ENCODE data around the gene SLC25A23. TPM values are rescaled to one million over a fixed set of nuclear protein-coding genes. Genes with fewer than 3 reads are reported as not detected.

SLC25A23 gene
- total RNA-seq, 4 donors from 2014 or later: 33.2 to 45.6 (median 42.4) TPM

DNA sequence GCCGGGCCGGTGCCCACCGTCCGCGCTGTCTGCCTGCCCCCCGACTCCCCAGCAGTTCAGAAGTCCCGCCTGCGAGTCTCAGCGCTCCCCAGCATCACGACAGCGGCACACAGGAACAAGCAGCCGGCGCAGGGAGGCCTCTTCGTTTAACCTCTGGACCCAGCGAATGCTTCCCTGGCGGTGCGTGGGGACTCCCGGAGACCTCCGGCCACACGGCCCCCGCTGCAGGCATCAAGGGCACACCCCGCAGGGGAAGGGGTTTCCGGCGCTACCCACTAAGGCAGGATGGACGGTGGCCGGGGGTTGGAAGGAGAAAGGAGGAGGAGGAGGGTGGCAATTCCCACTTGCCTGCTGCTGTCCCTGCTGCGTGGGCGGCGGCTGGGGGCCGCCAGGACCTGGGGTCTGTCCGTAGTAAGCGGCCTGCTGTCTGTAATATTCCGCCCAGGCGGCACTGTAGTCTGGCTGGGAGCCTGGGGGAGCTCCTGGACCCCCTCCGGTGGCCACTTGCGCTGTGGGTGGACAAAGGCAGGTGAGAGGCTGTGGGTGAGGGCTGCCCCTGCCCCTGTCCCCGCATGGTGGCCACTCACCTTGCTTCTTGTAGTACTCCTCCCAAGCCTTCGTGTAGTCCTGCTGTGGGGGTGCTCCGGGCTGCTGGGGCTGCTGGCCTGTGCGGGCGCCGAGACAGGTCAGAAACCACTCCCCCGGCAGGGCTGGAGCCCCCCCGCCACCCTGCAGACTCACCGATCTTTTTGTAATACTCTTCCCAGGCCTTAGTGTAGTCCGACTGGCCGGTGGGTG is 44.6 kb downstream of the SLC25A23 start:
- no peaks in the 10 kb centered on the region for H3K27me3 ChIP-seq
- DNase-seq (ENCODE audit: low spot score in 2 of 2): no peak
- peak overlapping the region in 1 of 4 donors; percentile 57 for H3K27ac ChIP-seq
- TF ChIP-seq POLR2A (IDR thresholded peaks at IDR 0.05): no peak
- TF ChIP-seq EP300 (IDR thresholded peaks at IDR 0.05): no peak
- TF ChIP-seq, protein P1, sequence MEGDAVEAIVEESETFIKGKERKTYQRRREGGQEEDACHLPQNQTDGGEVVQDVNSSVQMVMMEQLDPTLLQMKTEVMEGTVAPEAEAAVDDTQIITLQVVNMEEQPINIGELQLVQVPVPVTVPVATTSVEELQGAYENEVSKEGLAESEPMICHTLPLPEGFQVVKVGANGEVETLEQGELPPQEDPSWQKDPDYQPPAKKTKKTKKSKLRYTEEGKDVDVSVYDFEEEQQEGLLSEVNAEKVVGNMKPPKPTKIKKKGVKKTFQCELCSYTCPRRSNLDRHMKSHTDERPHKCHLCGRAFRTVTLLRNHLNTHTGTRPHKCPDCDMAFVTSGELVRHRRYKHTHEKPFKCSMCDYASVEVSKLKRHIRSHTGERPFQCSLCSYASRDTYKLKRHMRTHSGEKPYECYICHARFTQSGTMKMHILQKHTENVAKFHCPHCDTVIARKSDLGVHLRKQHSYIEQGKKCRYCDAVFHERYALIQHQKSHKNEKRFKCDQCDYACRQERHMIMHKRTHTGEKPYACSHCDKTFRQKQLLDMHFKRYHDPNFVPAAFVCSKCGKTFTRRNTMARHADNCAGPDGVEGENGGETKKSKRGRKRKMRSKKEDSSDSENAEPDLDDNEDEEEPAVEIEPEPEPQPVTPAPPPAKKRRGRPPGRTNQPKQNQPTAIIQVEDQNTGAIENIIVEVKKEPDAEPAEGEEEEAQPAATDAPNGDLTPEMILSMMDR (IDR thresholded peaks at IDR 0.05): no peak
- H3K4me1 ChIP-seq: peaks cover 0 to 49% (median 11%) of the 10 kb centered on the region in 4 donors
- 82 to 86% methylated on average over 40 to 43 of the region's 47 CpGs for WGBS, 2 donors
- H3K9me3 ChIP-seq: no peaks in the 10 kb centered on the region
- H3K36me3 ChIP-seq: peaks cover 7 to 63% (median 42%) of the 10 kb centered on the region in 3 donors
- H3K4me3 ChIP-seq: no peak overlapping the region

DNA sequence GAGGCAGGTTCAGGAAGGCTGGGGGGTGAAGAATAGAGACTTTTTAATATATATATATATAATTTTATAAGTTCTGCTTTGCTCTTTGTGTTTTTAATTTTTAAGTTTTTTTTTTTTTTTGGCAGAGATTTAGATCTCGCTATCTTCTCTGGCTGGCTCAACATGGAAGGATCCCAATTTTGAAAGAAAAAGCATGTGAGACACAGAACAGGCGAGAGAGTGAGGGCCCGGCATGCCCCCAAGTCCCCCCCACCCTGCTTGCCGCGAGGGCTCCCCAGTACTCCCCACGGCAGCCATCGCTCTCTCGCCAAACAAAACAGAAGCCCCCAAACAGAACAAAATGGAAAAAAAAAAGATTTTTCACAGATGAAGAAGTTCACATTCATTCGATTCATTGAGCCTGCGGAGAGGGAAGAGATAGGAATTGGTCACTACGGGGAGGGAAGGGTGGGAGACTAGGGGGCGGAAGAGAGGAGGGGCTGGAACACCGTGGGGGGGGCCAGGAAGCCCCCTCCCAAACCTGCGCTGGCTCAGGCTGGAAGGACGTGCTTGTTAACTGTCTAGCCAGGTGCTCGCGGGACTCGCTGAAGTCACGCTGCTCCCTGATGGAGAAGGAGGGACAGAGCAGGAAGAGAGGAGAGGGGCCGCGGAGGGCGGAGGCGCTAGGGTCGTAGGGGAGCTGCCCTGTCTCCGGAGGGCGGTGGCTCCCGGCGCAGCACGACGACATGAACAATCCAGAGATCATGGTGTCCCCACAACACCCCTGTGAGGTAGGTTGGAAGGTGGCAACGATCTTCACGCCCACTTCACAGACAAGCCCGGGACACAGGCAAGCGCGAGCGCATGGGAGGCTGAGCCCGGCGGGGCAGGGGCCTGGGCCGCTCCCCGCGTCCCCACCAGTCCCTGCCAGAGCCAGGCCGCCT is 45.6 kb downstream of the SLC25A23 start:
- peaks cover 7 to 53% (median 42%) of the 10 kb centered on the region in 3 donors for H3K36me3 ChIP-seq
- 59 to 65% methylated on average over 42 of the region's 42 CpGs for WGBS, 2 donors
- DNase-seq (ENCODE audit: low spot score in 2 of 2): no peak
- no peaks in the 10 kb centered on the region for H3K27me3 ChIP-seq
- no peak overlapping the region for H3K4me3 ChIP-seq
- TF ChIP-seq EP300 (IDR thresholded peaks at IDR 0.05) (no peak), POLR2A (IDR thresholded peaks at IDR 0.05) (no peak)
- TF ChIP-seq, protein P1 (IDR thresholded peaks at IDR 0.05): no peak
- no peaks in the 10 kb centered on the region for H3K9me3 ChIP-seq
- peak overlapping the region in 2 of 4 donors; percentile 57 to 84 for H3K27ac ChIP-seq
- peaks cover 0 to 41% (median 11%) of the 10 kb centered on the region in 4 donors for H3K4me1 ChIP-seq

DNA sequence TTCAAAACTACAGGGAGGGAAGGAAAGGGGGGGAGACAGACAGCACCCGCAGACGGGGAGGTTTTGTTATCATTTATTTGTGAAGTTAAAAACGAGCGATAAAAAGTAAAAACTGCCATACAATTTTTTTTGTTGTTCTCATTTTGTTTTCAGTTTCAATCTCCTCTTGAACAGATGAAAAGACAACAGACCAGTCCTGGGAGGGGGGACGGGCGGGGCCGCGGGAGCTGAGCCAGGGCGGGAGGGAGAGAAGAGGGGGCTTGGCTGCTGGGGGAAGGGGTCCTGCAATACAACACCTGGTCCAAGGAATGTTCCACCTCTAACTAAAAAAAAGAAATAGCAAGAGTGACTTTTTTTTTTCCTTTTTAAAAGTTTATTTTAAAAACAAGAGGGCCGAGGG is 46.3 kb downstream of the SLC25A23 start:
- TF ChIP-seq, protein P1 (IDR thresholded peaks at IDR 0.05): no peak
- TF ChIP-seq POLR2A (IDR thresholded peaks at IDR 0.05) (no peak), EP300 (IDR thresholded peaks at IDR 0.05) (no peak)
- Histone ChIP-seq H3K9me3 (no peaks in the 10 kb centered on the region), H3K27ac (peak overlapping the region in 3 of 4 donors; percentile 46 to 84 (median 57)), H3K36me3 (peaks cover 7 to 46% (median 37%) of the 10 kb centered on the region in 3 donors), H3K4me3 (no peak overlapping the region), H3K4me1 (peaks cover 0 to 34% (median 11%) of the 10 kb centered on the region in 4 donors), H3K27me3 (no peaks in the 10 kb centered on the region)
- no peak for DNase-seq (ENCODE audit: low spot score in 2 of 2)
- 27 to 35% methylated on average over 10 of the region's 10 CpGs for WGBS, 2 donors

DNA sequence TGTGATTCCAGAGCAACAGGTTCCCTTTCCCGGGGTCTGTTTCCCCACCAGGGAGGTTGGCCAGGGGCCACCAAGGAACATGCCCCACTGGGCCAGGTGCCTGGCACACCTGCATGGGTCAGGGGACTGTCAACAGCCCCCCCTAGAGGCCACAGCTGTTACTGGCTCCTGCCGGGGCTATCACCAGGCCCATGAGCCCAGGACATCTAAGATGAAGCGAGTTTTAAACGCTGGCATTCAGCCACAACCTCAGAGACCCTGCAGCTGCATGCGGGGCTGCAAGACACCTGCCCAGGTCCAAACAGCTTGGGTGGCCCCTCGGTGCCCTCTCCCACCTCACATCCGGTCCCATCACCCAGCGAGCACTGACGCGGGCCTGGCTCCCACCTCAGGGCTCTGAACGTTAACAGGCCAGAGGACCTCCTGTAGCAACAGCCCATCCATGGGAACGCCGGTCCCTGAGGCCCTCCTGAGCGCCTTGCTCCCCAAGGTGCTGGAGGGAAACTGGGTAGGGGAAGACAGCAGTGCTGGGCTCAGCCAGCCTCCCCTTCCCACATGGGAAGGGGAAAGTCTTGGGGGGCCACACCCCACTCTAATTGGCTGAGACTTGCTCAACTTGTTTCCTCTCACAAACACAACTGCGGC is 47.0 kb downstream of the SLC25A23 start:
- Histone ChIP-seq H3K27ac (peak overlapping the region in 3 of 4 donors; percentile 46 to 84 (median 57)), H3K4me1 (peaks cover 0 to 27% (median 11%) of the 10 kb centered on the region in 4 donors), H3K4me3 (no peak overlapping the region), H3K9me3 (no peaks in the 10 kb centered on the region), H3K27me3 (no peaks in the 10 kb centered on the region), H3K36me3 (peaks cover 7 to 39% (median 30%) of the 10 kb centered on the region in 3 donors)
- no peak for TF ChIP-seq POLR2A (IDR thresholded peaks at IDR 0.05)
- TF ChIP-seq, protein P1 (IDR thresholded peaks at IDR 0.05): peak; percentile 32 to 51 (median 35)
- TF ChIP-seq EP300 (IDR thresholded peaks at IDR 0.05): no peak
- WGBS, 2 donors: 39 to 40% methylated on average over 14 to 15 of the region's 15 CpGs
- no peak for DNase-seq (ENCODE audit: low spot score in 2 of 2)
